Stimulated activated CD8-positive, alpha-beta memory T cell treated with anti-CD3 and anti-CD28 coated beads, Interleukin-4, amount 100 ng/mL, for 4 hours (primary cell): ENCODE data around the gene RIN3.

Experiments
- DNase-seq, 2 donors: peaks; one replicate each; pipeline ENCODE4 v3.0.0-alpha.2; 2020; ENCODE audit warnings: low read depth in 2 of 2, low spot score in 1 of 2

RIN3 gene

DNA sequence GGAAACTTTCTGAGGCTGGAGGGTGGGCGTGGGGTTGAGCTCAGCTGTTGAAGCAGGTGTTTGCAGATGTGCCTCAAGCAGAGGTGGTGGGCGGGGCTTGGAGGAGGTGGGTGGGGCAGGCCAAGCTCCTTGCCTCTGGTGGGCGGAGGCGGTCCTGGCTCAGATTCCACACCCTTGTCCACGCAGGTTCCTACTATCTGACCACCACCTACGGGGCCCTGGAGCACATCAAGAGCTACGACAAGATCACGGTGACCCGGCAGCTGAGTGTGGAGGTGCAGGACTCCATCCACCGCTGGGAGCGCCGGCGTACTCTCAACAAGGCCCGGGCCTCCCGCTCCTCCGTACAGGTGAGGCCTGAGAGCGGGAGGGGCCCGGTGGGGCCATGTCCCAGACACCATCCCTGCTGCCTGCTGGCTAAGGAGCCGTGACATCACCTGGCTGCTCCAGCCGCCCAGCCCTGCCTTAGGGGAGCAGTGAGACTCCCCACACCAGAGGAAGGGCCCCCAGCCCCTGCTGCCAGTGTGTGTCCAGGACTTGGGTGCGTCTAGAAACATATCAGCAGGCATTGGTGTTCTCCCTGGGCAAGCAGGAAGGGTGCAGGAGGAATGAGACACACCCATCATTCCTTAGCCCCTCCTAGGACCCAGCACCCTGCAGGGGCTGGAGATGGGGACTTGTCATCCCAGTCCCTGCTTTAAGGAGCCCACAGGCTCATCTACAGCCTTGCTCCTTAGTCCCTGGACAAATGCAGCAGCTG is 171.4 kb downstream of the RIN3 start:
- DNase-seq, result no peak

DNA sequence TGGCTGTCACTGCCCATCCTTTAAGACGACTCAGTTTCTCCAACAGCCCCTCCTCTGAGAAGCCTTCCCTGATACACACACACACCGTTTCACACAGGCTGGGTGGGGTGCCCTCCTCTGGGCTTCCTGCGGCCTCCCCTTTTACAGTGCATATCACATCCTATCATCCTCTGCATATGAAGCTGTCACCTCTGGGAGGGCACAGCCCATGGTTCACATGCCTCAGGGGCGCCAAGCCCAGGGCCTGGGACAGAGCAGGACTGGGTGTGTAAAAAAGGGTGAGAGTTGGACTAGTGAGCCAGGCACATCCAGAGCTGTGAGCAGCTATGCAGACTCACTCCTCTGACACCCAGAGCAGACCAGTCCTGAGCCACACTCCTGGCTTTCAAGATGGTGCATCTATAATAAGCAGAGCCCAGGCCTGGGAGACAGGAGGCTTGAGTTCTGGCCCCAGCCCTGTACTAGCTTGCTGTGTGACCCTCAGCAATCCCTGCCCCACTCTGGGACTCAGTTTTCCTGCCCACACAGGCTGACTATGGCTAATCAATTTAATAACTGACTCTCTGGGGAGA is 172.3 kb downstream of the RIN3 start:
- no peak for DNase-seq

DNA sequence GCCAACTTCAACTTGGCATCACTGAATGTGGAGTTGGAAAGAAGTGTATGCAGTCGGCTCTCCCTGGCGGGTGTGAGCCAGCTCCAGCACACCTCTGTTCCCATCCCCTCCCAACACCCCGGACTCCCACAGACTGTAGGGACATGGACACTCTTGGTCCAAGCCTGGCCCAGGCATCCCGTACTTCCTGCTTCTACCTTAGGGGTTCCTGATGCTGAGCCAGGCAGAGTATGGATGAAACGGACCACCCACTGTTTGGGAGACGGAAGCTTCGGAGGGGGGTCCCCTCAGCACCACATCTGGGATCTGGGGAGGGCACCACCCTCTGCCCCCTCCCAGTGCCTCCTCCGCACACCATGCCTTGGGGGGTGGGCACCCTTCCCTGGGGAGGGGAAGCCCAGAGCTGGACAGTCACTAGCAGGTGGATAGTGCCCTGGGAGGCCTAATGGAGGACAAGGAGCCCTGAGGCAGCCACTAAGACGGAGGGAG is 172.9 kb downstream of the RIN3 start:
- no peak for DNase-seq

DNA sequence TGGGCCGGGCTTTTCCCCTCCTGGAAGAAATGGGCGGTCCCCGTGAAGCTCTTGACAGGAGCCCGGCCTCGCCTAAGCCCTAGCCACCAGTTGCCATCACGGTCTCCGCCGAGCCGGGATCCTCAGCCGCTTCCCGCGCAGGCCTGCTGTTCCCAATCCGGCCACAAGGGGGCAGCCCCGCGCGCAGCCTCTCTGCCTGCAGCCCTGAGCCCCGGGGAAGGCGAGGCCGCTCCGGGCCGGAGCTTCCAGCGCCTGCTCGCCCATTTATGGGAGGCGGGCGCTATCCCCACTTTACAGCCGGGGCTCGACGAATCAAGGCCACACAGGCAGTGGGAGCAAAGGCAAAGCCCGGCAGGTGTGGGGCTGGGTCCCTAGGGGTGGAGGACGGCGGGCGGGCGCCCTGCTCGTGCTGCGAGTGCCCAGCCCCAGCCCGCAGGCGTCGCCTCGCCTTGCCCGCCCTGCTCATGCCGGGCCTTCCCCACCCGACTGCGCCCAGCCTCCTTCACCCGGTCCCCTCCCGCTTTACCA is 173.4 kb downstream of the RIN3 start:
- peak; percentile 11 to 50 for DNase-seq

DNA sequence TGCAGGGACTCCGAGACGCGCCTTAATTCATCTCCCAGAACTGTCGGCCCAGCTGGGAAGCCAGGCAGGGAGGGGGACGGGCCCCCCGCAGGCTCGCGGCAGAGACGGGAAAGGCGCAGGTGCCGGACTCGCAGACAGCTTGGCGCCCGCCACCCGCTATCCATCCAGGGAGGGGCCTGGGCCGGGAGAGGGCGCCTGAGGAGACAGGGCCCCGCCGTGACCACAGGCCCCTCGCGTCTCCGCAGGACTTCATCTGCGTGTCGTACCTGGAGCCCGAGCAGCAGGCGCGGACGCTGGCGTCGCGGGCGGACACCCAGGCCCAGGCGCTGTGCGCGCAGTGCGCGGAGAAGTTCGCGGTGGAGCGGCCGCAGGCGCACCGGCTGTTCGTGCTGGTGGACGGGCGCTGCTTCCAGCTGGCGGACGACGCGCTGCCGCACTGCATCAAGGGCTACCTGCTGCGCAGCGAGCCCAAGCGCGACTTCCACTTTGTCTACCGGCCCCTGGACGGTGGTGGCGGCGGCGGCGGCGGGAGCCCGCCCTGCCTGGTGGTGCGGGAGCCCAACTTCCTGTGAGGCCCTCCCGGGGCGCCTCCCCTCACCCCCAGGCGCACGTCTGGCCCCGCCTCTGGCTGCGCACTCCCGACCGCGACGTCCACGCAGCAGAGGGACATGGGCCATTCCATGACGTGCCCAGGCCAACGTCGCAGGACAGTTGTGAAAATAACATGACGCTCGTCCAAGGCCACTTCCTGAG is 174.3 kb downstream of the RIN3 start:
- no peak for DNase-seq

DNA sequence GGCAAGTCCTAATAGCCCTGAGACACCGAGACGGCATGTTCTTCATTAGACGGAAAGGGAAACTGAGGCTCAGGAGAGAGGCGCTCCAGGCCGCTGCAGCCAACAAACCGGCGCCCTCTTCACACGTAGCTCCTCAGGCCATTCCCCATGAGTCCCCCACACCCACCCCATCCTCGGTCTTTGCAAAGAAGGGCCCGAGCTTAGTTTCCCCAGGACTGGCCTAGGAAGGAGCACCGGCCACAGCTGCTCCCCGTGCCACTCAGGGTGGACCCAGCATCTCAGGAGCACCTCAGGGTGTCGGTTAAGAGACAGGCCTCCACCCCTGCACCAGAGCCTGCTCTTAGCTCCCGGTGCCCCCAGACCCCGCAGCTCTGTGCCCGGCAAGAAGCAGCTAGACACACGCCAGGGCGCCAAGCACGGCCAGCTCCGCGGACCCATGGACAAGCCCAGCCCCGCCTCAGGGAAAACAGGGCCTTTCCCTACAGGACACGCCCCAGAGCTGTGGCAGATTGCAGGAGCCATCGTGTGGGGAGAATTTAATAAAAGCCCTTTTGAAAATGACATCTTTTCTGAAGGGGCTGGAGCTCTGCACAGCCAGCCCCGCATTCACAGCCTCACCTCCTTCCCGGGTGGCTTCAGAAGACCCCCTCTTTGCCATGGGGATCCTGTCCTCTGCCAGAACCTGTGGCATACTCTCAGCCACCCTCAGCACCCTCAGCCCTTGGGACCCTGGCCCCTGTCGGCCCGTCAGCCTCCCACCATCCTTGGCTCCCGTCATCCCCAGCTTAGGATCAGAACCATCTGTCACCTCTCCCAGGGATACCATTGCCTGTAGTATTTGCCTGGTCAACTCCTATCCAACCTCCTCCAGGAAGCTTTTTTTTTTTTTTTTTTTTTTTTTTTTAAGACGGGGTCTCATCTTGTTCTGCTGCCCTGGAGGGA is 175.1 kb downstream of the RIN3 start:
- no peak for DNase-seq

DNA sequence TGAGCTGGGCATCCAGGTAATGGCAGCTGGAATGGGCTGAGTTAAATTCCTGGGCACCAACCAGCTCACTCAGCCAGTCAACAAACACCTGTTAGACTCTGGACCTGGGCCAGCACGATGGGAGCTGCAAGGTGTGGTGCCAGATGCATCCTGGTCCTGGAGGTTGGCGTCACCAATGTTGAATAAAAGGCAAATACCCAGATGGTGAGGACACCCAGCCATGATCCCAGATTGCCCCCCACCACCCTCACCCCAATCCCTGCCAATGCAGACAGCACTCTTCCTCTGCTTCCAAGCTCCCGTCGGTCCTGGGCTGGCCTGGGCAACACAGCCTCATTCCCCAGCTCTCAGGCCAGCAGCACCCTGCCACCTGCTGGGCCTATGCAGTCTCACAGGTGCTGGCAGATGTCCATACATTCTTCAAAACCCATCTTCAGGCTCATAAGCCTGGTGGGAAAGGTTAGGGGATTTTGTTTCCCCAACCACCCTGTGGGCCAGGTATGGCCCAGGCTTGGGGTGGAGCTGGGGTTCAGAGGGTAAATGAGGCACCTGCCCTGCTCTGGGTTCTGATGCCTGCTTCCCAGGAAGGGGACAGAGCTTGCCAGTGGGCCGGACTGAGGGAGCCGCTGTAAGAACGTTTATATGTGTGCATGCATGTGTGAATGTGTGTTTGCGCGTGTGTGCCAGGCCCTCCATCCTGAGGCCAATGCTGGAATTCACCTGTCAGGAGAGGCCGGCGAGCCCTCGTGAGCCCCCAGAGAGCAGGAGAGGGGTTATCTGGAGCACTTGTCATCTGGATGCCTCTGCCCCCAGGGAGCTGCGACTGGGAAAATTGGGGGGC is 176.8 kb downstream of the RIN3 start:
- DNase-seq, result no peak

DNA sequence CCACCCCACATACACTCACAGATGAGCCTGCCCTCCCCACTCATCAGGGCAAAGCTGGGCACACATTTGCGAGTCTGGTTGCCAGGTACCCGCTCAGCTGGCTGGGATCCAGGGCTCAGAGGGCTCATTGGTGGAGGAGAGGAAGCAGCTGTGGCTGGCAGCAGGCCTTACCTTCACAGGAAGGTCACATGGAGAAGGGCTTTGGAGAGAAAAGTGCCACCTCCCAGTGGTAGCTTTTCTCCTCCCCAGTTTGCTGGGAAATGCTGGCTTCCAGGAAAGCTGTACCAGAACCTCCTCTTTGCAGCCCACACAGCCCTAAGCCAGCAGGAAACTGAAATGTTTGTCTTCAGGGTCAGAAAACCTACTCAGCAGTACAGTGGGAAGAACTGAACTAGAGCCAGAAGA is 179.2 kb downstream of the RIN3 start:
- no peak for DNase-seq

DNA sequence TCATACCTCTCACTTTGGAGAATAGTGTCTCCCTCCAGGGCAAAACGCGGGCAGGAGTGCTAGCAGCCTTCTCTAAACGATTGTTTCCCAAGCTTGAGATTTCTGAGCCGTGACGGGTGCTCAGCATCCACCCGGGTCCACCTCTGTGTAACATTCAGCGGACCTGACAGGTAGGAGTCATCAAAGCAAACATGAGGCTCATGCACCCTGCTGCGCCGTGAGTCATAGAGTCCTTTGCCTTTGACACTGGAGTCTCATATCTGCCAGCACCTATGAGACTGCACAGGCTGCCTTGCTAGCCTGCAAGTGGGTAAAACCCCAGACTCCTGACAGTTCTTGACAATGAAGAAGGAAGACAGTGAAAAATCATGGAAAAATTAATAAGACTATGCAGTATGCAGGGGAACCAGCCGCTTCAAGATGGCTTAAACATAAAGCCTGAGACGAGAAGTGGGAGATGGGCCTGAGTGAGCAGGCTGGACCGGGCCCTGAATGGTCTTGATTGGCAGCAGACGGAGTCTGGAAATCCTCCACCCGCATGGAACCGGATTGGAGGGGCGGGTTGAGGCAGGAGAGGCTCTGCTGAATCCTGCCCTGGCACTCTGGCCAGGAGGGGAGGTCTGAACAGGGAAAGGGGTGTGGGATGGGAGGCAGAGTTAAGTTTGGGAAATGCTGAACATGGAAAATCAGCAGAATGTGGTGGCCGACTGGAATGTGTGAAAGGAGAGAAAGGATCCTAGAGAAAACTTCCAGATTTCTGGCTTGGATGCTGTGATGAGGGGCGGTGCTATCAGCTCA is 180.6 kb downstream of the RIN3 start:
- DNase-seq, result no peak

DNA sequence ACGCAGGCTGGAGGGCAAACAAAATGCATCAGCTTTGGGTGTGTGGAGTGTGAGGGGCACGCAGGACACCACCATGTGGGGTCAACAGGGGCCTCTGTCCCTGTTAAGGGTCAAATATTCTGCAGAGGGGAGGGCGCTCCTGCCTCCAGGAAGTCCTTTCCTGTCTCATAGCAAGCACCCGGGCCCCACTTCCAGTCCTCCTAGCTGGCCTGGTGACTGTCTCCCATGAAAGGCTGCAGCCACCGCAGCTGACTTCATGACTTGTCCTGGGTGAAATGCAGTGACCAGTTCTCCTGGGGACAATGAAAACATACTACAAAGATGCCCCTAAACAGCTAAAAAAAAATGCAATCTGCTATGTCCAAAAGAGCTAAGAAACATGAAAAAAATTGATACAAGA is 181.2 kb downstream of the RIN3 start:
- DNase-seq, result no peak

DNA sequence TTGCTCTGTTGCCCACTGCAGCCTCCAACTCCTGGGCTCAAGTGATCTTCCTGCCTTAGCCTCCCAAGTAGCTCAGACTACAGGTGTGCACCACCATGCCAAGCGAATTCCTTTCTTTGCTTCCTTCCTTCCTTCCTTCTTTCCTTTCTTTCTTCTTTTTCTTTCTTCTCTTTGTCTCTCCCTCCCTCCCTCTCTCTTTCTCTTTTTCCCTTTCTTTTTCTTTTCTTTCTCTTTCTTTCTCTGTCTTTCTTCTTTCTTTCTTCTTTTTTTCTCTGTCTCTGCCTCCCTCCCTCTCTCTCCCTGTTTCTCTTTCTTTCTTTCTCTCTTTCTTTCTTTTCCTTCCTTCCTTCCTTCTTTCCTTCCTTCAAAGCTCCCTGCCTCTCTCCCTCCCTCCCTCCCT is 182.0 kb downstream of the RIN3 start:
- no peak for DNase-seq

DNA sequence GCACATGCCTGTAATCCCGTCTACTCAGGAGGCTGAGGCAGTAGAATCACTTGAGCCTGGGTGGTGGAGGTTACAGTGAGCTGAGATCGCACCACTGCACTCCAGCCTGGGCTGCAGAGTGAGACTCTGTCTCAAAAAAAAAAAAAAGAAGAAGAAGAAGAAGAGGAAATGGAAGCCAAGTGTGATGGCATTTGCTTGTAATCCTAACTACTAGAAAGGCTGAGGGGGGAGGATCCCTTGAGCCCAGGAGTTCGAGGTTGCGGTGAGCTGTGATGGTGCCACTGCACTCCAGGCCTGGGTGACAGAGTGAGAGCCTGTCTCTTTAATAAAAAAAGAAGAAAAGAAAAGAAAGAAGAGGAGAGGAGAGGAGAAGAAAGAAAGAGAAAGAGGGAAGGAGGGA is 182.8 kb downstream of the RIN3 start:
- no peak for DNase-seq

DNA sequence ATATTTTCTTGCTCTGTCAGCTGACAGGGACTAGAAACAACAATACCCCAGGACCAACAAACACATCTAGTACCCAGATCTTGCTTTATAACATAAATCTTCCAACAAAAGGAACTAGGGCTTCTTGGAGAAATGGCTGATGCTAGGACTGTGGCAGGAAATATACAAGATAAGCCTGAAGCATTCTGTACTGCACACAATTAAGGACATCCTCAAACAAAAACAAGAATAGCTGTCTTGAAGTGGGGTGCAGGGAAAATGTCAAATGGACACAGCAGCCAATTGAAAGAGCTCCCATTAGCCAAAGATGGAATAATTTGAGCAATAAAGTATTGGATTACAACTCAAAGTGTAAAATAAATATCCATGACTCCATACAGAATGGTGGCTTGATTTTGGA is 184.8 kb downstream of the RIN3 start:
- no peak for DNase-seq

DNA sequence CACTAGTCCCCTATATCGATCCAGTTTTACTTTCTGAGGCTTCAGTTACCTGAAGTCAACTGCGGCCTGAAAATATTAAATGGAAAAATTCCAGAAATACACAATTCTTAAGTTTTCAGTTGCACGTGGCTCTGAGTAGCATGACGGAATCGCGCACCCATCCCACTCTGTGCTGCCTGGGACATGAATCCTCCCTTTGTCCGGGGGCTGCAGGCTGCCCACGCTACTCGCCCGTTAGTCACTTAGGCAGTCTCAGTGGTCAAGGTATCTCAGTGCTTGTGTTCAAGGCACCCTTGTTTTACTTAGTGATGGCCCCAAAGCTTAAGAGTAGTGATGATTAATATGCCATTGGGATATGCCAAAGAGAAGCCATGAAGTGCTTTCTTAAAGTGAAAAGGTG is 188.2 kb downstream of the RIN3 start:
- no peak for DNase-seq

DNA sequence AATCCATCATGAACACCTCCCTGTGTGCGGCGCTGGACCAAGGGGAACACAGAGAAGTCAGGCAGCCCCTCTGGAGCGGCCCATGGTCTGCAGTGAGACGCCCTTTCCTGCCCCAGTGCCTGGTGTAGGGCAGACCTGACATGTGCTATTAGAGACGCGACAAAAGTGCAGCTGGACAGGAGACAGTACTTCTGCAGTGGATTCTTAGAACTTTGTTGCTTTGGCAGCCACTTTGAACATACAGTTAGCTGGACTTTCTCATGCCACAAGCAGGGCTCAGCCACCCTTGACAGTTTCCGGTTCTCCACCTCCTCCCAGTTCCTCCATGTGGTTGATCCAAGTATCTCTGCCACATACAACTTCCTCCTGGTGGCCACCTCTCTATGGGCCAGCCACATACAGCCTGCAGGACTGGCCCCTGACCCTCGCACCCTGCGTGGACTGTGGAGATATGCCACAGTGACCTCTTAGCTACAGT is 188.9 kb downstream of the RIN3 start:
- no peak for DNase-seq

DNA sequence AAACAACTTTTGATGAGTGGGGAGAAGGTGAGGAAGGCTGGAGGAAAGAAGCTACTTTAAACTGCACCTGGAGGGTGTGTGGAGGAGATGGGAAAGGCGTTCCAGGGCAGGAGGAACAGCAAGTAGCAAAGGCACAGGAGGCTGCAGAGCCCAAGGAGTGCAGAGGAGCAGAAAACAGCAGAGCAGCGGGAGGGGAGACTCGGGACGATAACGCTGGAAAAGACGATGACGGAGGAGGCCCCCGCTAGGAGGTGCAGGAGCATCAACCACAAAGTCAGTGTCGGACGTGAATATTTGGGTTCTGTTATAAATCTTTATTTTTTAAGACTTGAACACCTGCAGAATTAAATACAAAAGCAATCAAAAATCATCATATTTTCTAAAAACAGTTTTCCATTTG is 189.9 kb downstream of the RIN3 start:
- DNase-seq, result no peak

DNA sequence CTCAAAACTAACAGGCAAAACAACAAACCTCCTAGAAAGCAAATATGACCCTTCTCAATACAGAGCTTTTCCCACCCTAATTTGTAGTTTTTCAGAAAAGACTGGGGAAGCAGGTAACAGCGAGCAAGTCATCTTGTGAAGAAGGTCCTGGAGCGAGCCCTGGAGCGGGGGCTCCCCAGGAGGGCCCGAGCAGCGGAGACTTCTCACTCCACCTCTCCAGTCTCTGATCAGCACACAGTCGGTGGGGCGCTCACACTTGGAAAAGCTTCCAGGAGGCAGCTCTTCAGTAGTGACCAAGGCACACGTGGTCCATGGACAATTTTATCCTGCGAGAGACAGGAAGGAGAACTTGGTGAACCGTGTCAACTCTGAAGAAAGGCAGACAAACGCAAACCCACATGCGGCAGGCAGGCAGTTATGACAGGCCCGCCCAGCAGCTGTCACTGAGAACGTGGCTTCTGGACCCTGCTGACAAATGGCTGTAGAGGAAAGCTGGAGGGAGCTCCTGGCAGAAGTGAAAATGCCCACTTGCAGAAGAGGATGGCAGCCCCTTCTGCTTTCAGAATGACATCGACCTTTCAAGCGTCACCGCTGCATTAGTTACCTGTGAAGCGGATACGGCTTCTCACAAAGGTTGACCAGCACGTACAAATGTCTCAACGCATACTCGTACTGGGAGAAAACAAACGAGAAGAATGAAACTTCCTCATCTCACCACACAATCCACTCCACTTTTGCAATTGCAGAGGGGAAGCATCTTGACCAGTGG is 190.6 kb downstream of the RIN3 start:
- DNase-seq, result no peak

DNA sequence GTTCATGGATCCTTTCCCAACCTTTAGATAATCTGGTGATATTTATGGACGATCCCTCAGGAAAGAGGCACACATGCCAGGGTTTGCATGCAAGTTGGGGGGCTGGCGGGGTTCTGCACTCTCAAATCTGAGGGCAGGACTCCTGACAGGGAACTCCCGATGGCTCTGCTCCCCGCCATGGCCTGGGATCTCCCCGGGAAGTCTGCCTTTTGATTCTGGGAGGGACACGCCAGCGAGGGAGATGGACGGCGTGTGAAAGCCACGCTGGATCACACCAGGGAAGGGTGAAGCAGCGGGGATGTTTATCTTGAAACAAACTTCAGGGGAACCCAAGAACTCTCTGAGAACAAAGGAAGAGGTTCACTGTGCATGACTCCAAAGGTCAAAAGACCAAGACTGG is 191.2 kb downstream of the RIN3 start:
- DNase-seq, result no peak
